Activated CD8-positive, alpha-beta memory T cell treated with anti-CD3 and anti-CD28 coated beads, Interleukin-2, amount 50 U/mL, for 1 hour (primary cell): ENCODE measurements around the gene ZNF112.
"Not testable (repeated sequence)": the region's sequence is repeated elsewhere in the genome, so short reads cannot be mapped to it uniquely, and the experiment has no call there.

Experiments used
- DNase-seq: peaks from one replicate; pipeline ENCODE4 v3.0.0-alpha.2; 2020; ENCODE audit errors: extremely low read depth

Gene ZNF112

DNA sequence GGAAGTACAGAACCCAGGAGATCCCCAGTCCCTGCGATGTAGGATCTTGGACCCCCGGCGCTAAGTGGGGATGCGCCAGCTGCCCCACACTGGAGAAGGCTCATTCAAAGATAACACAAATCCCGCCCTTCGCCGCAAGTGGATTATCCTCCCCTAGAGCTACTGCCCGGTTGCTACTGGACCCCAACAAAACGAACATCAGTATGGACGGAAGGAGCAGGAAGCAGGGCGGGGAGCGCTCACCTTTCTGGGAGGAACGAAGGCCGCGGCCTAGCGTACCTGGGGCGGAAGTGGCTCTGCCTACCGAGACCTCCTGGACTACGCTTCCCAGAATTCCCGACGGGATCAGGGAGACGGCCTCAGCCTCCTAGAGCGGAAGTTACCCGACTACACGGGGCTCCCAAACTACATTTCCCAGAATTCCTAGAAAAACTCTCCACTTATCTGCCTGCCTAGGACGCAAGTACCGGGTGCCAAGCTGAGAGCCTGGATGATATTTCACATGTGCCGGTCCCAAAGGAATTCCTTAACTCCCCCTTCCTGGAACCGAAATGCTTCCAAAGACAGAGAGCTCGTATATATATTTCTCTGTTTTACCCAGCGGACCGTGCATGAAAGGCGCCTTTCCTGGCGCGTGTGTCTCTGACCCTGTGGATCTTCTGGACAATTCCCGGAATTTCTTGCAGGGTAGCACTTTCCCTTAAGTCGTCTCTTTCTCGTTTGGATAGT lies at the start of gene ZNF112:
Gene ZNF112, minus strand, starts transcription at position 298 of the 729 bp plus-strand sequence. CDS start 16,141 bp downstream, outside the sequence.
- no peak for DNase-seq

DNA sequence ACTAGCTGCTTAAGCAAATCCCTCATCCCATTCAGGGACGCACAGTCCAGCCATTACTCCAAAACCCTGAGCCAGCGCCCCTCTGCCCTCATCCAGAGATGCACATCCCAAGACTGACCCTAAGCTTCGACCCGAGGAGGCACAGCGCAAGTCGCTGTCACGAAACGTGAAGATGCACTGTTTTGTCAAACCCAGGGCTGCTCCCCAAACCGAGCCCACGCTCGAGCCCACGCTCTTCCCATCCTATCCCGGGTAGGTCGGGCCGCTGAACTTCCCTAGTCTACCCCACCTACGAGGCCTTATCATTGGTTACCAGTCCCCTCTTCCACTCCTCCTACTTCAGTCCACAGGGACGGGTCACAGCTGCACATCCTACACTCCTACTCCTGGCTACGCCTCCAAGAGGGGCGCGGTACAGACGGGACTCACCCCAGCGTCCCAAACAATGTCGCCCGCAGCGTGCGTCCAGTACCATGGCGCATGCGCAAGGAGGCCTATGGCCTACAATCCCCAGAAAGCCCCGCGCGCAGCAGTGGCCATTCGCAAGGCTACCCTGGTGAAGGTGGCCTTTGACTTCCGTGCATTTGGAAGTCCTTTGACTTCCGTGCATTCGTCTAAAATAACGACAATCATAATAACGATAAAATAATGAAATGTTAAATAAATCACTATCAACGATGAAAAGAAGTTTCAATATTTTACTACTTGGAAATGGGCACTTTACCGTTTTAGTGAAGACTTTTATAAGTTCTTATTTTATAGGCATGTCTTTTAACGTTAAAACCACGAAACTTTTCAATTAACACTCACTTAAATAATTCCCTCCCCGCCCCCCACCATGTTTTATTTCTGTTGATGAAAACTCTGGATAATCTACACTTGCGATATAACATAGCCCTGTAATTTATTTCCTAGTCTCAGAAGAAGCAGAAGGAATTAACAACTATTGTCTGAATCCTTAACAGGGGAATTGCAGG lies 44.9 kb upstream of the ZNF112 start, which contains the start of gene ZNF285:
Gene ZNF285, minus strand, starts transcription at position 470 of the 977 bp plus-strand sequence. CDS start 4,395 bp downstream, outside the sequence.
- DNase-seq: peak; percentile 27

DNA sequence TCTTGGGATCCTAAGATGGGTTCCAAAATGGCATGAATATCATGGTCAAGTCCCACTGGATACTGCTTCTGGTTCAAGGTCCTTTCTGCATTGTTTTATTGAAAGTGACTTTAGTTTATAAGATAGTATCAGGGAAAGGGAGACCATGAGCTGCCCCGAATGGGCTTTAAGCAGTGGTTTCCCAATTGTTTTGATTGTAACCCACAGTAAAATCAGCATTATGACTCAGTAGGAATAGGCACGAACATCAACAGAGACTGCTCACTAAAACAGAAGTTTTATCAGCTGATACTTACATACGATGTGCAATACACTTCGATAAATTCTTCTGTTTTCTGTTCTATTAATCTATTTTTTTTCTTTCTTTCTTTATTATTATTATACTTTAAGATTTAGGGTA lies 32.8 kb upstream of the ZNF112 start:
- DNase-seq: not testable (repeated sequence)

DNA sequence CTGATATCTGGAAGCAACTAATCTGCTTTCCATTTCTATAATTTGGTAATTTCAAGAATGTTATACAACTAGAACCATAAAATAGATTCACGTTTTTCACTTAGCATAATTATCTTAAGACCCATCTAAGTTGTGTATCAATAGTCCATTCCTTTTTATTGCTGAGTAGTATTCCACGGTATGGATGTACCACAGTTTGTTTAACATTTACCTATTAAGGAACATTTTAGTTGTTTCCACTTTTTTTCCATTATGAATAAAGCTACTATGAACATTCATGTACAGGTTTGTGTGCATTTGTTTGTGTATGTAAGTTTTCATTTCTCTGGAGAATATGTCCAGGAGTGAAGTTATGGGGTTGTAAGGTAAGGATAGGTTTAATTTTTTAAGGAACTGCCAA lies 18.3 kb upstream of the ZNF112 start:
- no peak for DNase-seq

GRCh38 chr19:44371815-44372480 lies 15.5 kb upstream of the ZNF112 start:
- no peak for DNase-seq

- no peak for DNase-seq
Observed at GRCh38 chr19:44367024-44367423, 10.5 kb upstream of the ZNF112 start.

DNA sequence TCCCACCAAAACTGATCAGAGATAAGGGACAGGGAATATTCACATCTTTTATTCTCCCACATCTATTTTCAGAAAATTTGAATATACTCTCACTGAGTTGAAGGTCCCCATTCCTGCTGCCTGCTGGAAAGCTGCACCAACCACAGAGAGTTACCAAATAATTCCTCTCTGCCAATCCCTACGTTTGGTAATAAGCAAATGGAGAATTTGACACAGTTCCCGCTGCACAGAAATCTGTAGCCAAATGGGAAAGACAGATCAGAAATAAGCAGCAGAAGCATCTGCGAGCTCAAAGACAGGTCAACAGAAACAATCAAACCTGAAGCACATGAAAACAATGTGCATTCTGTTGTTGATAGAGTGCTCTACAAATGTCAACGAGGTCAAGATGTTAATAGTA lies 9.9 kb downstream of the ZNF112 start:
- no peak for DNase-seq

DNA sequence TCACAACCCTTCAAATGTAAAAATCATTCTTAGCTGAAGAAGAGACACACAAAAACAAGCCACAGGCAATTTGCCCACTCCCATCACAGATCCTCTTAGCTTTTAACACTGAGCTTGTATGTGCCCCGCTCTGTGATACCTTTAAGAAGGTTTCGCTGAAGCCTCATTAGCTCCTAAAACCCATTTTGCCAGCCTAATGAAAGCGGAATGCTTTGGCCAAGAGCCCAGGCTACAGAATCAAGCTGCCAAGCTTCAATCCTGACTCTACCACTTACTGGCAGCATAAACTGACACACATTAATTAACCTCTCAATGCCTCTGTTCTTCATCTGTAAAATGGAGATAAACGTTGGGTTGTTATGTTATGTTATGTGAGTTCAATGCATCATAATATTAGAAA lies 10.5 kb downstream of the ZNF112 start:
- DNase-seq: no peak

DNA sequence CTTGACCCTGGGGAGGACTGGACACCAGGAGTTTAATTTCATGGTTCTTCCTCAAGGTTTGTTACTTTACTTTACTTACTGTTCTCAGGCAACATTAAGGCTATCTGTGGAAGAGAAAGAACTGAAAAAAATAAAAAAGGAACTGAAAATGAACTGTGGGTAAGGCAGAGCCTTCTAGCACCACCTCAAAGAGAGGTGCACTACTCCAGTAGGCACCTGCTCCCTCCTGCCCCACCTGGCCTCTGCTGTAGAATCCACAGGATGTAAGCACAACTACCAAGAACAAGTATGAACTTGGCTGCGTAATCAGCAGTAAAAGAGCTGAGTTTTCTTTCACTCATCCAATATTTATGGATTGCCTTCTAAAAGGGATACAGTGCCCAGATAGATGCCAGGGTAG lies 12.2 kb downstream of the ZNF112 start:
- DNase-seq: no peak

- DNase-seq: no peak
Observed at GRCh38 chr19:44341794-44342193, 14.7 kb downstream of the ZNF112 start.

GRCh38 chr19:44334639-44335038 lies 21.8 kb downstream of the ZNF112 start:
- DNase-seq: not testable (repeated sequence)

GRCh38 chr19:44332145-44332544 lies 24.3 kb downstream of the ZNF112 start:
- DNase-seq: no peak

GRCh38 chr19:44315883-44316282 lies 40.6 kb downstream of the ZNF112 start:
- no peak for DNase-seq

DNA sequence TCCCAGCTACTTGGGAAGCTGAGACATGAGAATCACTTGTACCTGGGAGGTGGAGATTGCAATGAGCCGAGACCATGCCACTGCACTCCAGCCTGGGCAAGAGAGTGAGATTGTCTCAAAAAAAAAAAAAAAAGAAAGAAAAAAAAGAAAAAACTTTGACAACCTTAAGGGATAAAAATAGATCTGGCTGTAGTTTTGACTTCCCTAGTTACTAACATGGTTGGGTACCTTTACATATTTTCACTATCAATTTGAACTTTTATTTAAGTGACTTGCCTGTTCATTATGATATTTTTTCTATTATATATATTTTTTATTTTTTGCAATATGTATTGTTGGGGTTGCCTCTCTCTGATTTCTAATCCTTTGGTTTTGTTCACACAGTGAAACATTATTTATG lies 43.2 kb downstream of the ZNF112 start:
- DNase-seq: no peak

DNA sequence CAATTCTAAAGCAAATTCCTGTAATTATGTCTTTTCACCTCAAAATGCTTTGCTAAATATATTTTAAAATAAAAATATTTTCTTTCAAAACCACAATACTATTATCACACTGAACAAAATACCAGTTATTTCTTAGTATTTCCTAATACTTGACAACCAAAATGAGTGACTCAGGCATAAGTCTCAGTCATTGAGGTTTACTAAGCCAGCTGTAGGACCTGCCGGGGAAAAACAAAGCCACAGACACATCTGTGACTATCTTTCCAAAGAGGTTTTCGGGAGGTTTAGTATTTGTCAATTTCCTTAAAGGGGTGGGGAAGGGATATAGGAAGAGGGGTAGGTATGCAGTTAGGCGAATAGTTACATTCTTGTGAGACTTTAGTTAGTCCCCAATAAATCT lies 48.5 kb downstream of the ZNF112 start:
- no peak for DNase-seq

DNA sequence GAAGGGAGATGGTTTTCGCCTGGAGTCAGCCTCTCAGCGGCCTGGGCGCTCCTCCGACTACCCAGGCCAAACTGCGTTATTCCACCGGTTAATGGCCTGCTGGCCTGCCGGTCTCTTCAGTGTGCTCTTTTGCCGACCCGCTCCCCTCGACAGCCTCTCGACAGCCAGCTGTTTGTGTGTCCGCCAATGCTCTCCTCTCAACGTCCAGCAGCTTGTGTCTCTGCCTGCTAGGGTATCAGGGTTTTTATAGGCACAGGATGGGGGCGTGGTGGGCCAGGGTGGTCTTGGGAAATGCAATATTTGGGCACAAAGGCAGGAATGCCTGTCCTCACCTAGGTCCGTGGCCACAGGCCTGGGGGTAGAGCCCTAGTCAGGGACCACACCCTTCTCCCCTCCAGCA lies 50.2 kb downstream of the ZNF112 start:
- no peak for DNase-seq

DNA sequence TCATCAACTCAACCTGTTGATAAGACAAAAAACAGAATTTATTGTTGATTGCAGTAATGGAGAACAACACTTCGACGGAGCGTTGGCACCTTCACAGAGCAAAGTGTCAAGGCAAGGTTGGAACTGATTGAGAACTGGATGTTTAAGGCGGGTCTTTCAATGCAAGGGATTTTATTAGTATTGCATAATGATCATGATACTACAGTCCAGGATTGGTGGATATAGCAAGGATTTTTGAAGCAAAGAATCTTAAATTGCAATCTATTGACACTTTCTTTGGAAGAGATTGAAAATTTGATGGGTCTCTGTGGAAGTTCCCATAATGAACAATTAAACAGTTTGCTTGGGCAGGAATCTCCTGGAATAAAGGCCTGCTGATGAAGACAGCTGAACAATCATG lies 51.0 kb downstream of the ZNF112 start:
- DNase-seq: no peak

- peak; percentile 33 for DNase-seq
Observed at GRCh38 chr19:44304659-44305193, 51.8 kb downstream of the ZNF112 start, which contains the start of gene ZNF235. Gene ZNF235 (minus strand): TSS chr19:44305025. CDS start chr19:44303404, 1,621 bp downstream.

DNA sequence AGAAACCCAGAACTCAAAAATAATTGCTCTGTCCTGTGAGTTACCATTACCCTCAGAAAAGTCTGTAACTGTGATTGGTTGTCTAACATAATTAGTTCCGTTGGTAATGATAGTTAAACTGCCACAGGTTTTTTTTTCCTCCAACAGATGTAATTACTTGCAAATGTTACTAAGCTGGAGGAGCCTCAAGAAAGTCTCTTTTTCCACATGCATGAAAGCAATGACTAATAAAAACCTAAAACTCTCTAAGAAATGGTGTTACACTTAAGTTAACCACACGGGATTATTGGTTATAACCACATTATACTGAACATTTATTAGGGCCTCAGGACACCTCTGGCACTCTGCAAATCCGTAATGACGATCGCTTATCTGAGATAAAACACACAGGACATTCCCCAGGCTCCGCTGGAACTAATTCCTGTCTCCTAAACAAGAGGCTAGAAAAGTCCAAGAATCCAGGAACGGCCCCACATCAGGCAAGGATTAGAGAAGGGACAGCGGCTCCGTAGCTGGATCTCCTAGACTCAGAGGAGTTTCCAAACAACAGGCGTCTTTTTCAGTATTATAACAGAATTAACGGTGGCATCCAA lies 52.4 kb downstream of the ZNF112 start:
- DNase-seq: no peak

GRCh38 chr19:44303320-44303719 lies 53.2 kb downstream of the ZNF112 start:
- no peak for DNase-seq

DNA sequence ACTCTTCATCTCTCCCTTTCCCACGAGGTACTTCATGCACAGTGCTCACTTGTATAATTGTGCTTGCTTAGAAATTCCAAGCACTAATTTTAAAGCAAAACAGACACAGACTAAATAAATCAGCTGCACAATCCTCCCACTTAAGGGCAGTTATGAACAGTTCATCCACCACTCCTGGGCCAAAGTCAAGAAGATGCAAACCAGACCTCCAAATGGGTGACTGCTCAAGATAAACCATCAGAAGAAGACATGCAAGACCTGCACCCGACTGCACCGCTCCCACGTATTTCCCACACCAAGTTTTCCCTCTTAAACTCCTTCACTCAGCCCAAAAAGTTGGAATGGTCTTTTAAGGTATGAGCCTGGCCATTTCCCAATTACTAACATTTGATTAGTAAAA lies 71.5 kb downstream of the ZNF112 start:
- no peak for DNase-seq
